Stimulated activated naive CD8-positive, alpha-beta T cell treated with anti-CD3 and anti-CD28 coated beads, Interleukin-15, Interleukin-2, amounts not matched to agents 100 U/mL and 50 U/mL, for 24 hours (primary cell): Measurements from ENCODE around the gene NGB.

Source experiments
- ATAC-seq: fragments of 150-1000 bp; cut with Tn5 transposase; one replicate; pipeline ENCODE4 v1.10.0; 2021
- DNase-seq: peaks from one replicate; pipeline ENCODE4 v3.0.0; 2021

NGB gene

GRCh38 chr14:77230914-77231313 lies 40.1 kb downstream of the NGB start:
- no peak for DNase-seq
- ATAC-seq, result no peak

- DNase-seq, result no peak
- ATAC-seq, result no peak
These were observed 43.0 kb downstream of the NGB start for GRCh38 chr14:77228056-77228455.

- ATAC-seq, result no peak
- DNase-seq, result no peak
These were observed 45.0 kb downstream of the NGB start for GRCh38 chr14:77225892-77226557.

GRCh38 chr14:77225254-77225653 lies 45.8 kb downstream of the NGB start:
- no peak for DNase-seq
- ATAC-seq, result no peak

GRCh38 chr14:77224212-77224611 lies 46.8 kb downstream of the NGB start:
- DNase-seq (no peak), ATAC-seq (no peak)

- no peak for ATAC-seq
These were observed 48.3 kb downstream of the NGB start for GRCh38 chr14:77222546-77223225.

GRCh38 chr14:77221241-77221871 lies 49.6 kb downstream of the NGB start:
- DNase-seq (no peak), ATAC-seq (no peak)

More at GRCh38 chr14:77222546-77223225, 48.3 kb downstream of the NGB start:
- no peak for DNase-seq

- DNase-seq (no peak), ATAC-seq (no peak)
These were observed 50.6 kb downstream of the NGB start for GRCh38 chr14:77220246-77221017.

- no peak for DNase-seq
These were observed 51.4 kb downstream of the NGB start for GRCh38 chr14:77219591-77219990.

GRCh38 chr14:77217551-77217950 lies 53.5 kb downstream of the NGB start:
- no peak for DNase-seq
- ATAC-seq, result no peak

More at GRCh38 chr14:77219591-77219990, 51.4 kb downstream of the NGB start:
- no peak for ATAC-seq
